ENCODE results near the gene STS. TPM values are rescaled to one million over a fixed set of nuclear protein-coding genes. Genes with fewer than 3 reads are reported as not detected.

Gene STS
- total RNA-seq, 1 donor from 2014 or later: 18.3 TPM

GRCh38 chrX:7115557-7115956, 32.0 kb upstream of the STS start:
- H3K27ac Mint-ChIP-seq: no peak overlapping the region
- peaks cover 40% of the 10 kb centered on the region for H3K36me3 Mint-ChIP-seq
- H3K4me1 Mint-ChIP-seq (ENCODE audit: unreplicated experiment): peaks cover 26% of the 10 kb centered on the region
- no peaks in the 10 kb centered on the region for H3K27me3 Mint-ChIP-seq
- no peak for DNase-seq (ENCODE audit: extremely low spot score, unreplicated experiment)
- no peak for TF ChIP-seq CTCF (conservative IDR thresholded peaks at IDR 0.05)
- H3K9me3 Mint-ChIP-seq: peaks cover 12% of the 10 kb centered on the region
- H3K4me3 Mint-ChIP-seq: no peak overlapping the region

GRCh38 chrX:7116081-7116480, 31.4 kb upstream of the STS start:
- TF ChIP-seq CTCF (conservative IDR thresholded peaks at IDR 0.05): no peak
- no peak overlapping the region for H3K4me3 Mint-ChIP-seq
- no peak for DNase-seq (ENCODE audit: extremely low spot score, unreplicated experiment)
- no peaks in the 10 kb centered on the region for H3K27me3 Mint-ChIP-seq
- H3K9me3 Mint-ChIP-seq: peaks cover 12% of the 10 kb centered on the region
- peaks cover 26% of the 10 kb centered on the region for H3K4me1 Mint-ChIP-seq (ENCODE audit: unreplicated experiment)
- no peak overlapping the region for H3K27ac Mint-ChIP-seq
- peaks cover 40% of the 10 kb centered on the region for H3K36me3 Mint-ChIP-seq

GRCh38 chrX:7117587-7117986, 29.9 kb upstream of the STS start:
- Mint-ChIP-seq H3K9me3 (peaks cover 12% of the 10 kb centered on the region), H3K36me3 (peaks cover 40% of the 10 kb centered on the region), H3K4me1 (ENCODE audit: unreplicated experiment) (peaks cover 40% of the 10 kb centered on the region), H3K27me3 (no peaks in the 10 kb centered on the region), H3K27ac (no peak overlapping the region), H3K4me3 (no peak overlapping the region)
- no peak for DNase-seq (ENCODE audit: extremely low spot score, unreplicated experiment)
- no peak for TF ChIP-seq CTCF (conservative IDR thresholded peaks at IDR 0.05)

GRCh38 chrX:7119950-7120877, 27.3 kb upstream of the STS start:
- Mint-ChIP-seq H3K9me3 (peaks cover 12% of the 10 kb centered on the region), H3K27ac (peak overlapping the region; percentile 93), H3K4me3 (peak overlapping the region; percentile 66), H3K4me1 (ENCODE audit: unreplicated experiment) (peaks cover 41% of the 10 kb centered on the region), H3K36me3 (peaks cover 32% of the 10 kb centered on the region), H3K27me3 (no peaks in the 10 kb centered on the region)
- no peak for TF ChIP-seq CTCF (conservative IDR thresholded peaks at IDR 0.05)
- DNase-seq (ENCODE audit: extremely low spot score, unreplicated experiment): no peak

- peak overlapping the region; percentile 66 for H3K4me3 Mint-ChIP-seq
- H3K27me3 Mint-ChIP-seq: no peaks in the 10 kb centered on the region
- peaks cover 38% of the 10 kb centered on the region for H3K4me1 Mint-ChIP-seq (ENCODE audit: unreplicated experiment)
- TF ChIP-seq CTCF (conservative IDR thresholded peaks at IDR 0.05): no peak
- peak overlapping the region; percentile 93 for H3K27ac Mint-ChIP-seq
- H3K9me3 Mint-ChIP-seq: peaks cover 9% of the 10 kb centered on the region
- H3K36me3 Mint-ChIP-seq: peaks cover 34% of the 10 kb centered on the region
- DNase-seq (ENCODE audit: extremely low spot score, unreplicated experiment): no peak
These were observed 26.7 kb upstream of the STS start for GRCh38 chrX:7120878-7121219.

Measured in type B pancreatic cell (in vitro differentiated cells).